Left lobe of liver (tissue), 2 donors: Measurements from ENCODE around the gene RPS13. TPM values are rescaled to one million over a fixed set of nuclear protein-coding genes. Genes with fewer than 3 reads are reported as not detected.
A peak's percentile ranks its signal among the peaks of the same experiment; 100 is the strongest.
"Not testable (repeated sequence)": the region's sequence is repeated elsewhere in the genome, so short reads cannot be mapped to it uniquely, and the experiment has no call there.

Source experiments
- ATAC-seq: fragments of 200-7000 bp; cut with Tn5 transposase; one replicate; pipeline ENCODE4 v1.9.1; 2020; ENCODE audit warnings: mild to moderate bottlenecking, moderate library complexity
- DNase-seq: peaks from one replicate; pipeline ENCODE4 v3.0.0-alpha.2; 2020; ENCODE audit warnings: low spot score
- total RNA-seq: library from RNA; stranded (reverse); gene quantifications from one replicate; pipeline ENCODE4 v1.2.1, GENCODE V29; 2021
- donor health status: DM: no; HTN: no; CAD: no; lungs with moderate emphysema.
- donor health status: DM: no; HTN: yes; CAD: no.

The RPS13 gene
- total RNA-seq, 1 donor from 2014 or later: 272 TPM

GRCh38 chr11:17036666-17037658, 40.5 kb downstream of the RPS13 start:
- peak; percentile 51 for ATAC-seq
- DNase-seq: no peak

DNA sequence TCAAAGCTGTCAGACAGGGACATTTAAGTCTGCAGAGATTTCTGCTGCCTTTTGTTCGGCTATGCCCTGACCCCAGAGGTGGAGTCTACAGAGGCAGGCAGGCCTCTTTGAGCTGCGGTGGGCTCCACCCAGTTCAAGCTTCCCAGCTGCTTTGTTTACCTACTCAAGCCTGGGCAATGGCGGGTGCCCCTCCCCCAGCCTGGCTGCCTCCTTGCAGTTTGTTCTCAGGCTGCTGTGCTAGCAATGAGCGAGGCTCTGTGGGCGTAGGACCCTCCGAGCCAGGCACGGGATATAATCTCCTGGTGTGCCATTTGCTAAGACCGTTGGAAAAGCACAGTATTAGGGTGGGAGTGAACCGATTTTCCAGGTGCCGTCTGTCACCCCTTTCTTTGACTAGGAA, 43.4 kb downstream of the RPS13 start:
- not testable (repeated sequence) for ATAC-seq

GRCh38 chr11:17026487-17027082, 50.9 kb downstream of the RPS13 start:
- ATAC-seq: peak; percentile 71
- DNase-seq: no peak

More for the DNA sequence above, 43.4 kb downstream of the RPS13 start:
- not testable (repeated sequence) for DNase-seq

DNA sequence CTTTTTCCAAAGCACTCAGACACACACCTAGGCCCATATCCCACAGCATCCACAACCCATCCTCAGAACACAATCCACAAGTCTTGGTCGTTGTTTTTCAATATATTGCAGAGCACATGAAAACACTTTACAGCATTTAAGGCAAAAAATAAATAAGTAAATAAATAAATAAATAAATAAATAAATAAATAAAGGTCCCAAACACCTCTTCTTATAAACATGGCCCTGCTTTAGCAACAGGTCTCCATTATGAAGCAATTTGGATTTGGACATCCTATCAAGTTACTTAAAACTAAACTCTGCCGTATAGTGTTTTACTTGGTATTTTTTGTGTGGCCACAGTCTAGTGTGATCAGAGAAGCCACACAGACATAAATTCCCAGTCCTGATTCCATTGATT, 52.5 kb downstream of the RPS13 start:
- DNase-seq: no peak
- no peak for ATAC-seq

Other genes starting within 250 kb of the RPS13 start
- 25.8 TPM for gene PLEKHA7, start 63.3 kb downstream of the RPS13 start, total RNA-seq
- 20.5 TPM for gene PIK3C2A, start 130.3 kb upstream of the RPS13 start, total RNA-seq
- 114 TPM for gene NUCB2, start 199.1 kb upstream of the RPS13 start, total RNA-seq